Measurements from ENCODE around the gene DLGAP1. TPM values are rescaled to one million over a fixed set of nuclear protein-coding genes. Genes with fewer than 3 reads are reported as not detected.

DLGAP1 gene
- total RNA-seq, 1 donor from 2014 or later = 0.05 TPM

GRCh38 chr18:3784949-3785348, 670.2 kb downstream of the DLGAP1 start:
- Mint-ChIP-seq H3K4me1 (ENCODE audit: unreplicated experiment) (no peaks in the 10 kb centered on the region), H3K4me3 (ENCODE audit: unreplicated experiment) (no peak overlapping the region), H3K27ac (ENCODE audit: unreplicated experiment) (no peak overlapping the region), H3K27me3 (ENCODE audit: unreplicated experiment) (no peaks in the 10 kb centered on the region), H3K36me3 (ENCODE audit: unreplicated experiment) (no peaks in the 10 kb centered on the region), H3K9me3 (ENCODE audit: unreplicated experiment) (peaks cover 6% of the 10 kb centered on the region)
- DNase-seq (ENCODE audit: extremely low spot score, unreplicated experiment) = no peak
- TF ChIP-seq CTCF (IDR thresholded peaks at IDR 0.05) = no peak

- Mint-ChIP-seq H3K4me3 (ENCODE audit: unreplicated experiment) (no peak overlapping the region), H3K27me3 (ENCODE audit: unreplicated experiment) (no peaks in the 10 kb centered on the region), H3K4me1 (ENCODE audit: unreplicated experiment) (no peaks in the 10 kb centered on the region), H3K36me3 (ENCODE audit: unreplicated experiment) (no peaks in the 10 kb centered on the region), H3K27ac (ENCODE audit: unreplicated experiment) (no peak overlapping the region), H3K9me3 (ENCODE audit: unreplicated experiment) (peaks cover 6% of the 10 kb centered on the region)
- no peak for TF ChIP-seq CTCF (IDR thresholded peaks at IDR 0.05)
- no peak for DNase-seq (ENCODE audit: extremely low spot score, unreplicated experiment)
Measured at GRCh38 chr18:3782901-3783300, 672.2 kb downstream of the DLGAP1 start.

- no peak overlapping the region for H3K4me3 Mint-ChIP-seq (ENCODE audit: unreplicated experiment)
- H3K36me3 Mint-ChIP-seq (ENCODE audit: unreplicated experiment) = no peaks in the 10 kb centered on the region
- DNase-seq (ENCODE audit: extremely low spot score, unreplicated experiment) = no peak
- no peaks in the 10 kb centered on the region for H3K9me3 Mint-ChIP-seq (ENCODE audit: unreplicated experiment)
- no peaks in the 10 kb centered on the region for H3K4me1 Mint-ChIP-seq (ENCODE audit: unreplicated experiment)
- no peak for TF ChIP-seq CTCF (IDR thresholded peaks at IDR 0.05)
- no peak overlapping the region for H3K27ac Mint-ChIP-seq (ENCODE audit: unreplicated experiment)
- H3K27me3 Mint-ChIP-seq (ENCODE audit: unreplicated experiment) = no peaks in the 10 kb centered on the region
Measured at GRCh38 chr18:3777719-3778118, 677.4 kb downstream of the DLGAP1 start.

GRCh38 chr18:3777122-3777521, 678.0 kb downstream of the DLGAP1 start:
- no peak for DNase-seq (ENCODE audit: extremely low spot score, unreplicated experiment)
- peaks cover 1% of the 10 kb centered on the region for H3K4me1 Mint-ChIP-seq (ENCODE audit: unreplicated experiment)
- H3K27me3 Mint-ChIP-seq (ENCODE audit: unreplicated experiment) = no peaks in the 10 kb centered on the region
- no peaks in the 10 kb centered on the region for H3K36me3 Mint-ChIP-seq (ENCODE audit: unreplicated experiment)
- no peak overlapping the region for H3K4me3 Mint-ChIP-seq (ENCODE audit: unreplicated experiment)
- H3K9me3 Mint-ChIP-seq (ENCODE audit: unreplicated experiment) = no peaks in the 10 kb centered on the region
- no peak overlapping the region for H3K27ac Mint-ChIP-seq (ENCODE audit: unreplicated experiment)
- TF ChIP-seq CTCF (IDR thresholded peaks at IDR 0.05) = no peak

- TF ChIP-seq CTCF (IDR thresholded peaks at IDR 0.05) = no peak
- Mint-ChIP-seq H3K27ac (ENCODE audit: unreplicated experiment) (no peak overlapping the region), H3K4me3 (ENCODE audit: unreplicated experiment) (no peak overlapping the region), H3K36me3 (ENCODE audit: unreplicated experiment) (no peaks in the 10 kb centered on the region), H3K9me3 (ENCODE audit: unreplicated experiment) (no peaks in the 10 kb centered on the region), H3K27me3 (ENCODE audit: unreplicated experiment) (peaks cover 2% of the 10 kb centered on the region), H3K4me1 (ENCODE audit: unreplicated experiment) (peaks cover 12% of the 10 kb centered on the region)
- DNase-seq (ENCODE audit: extremely low spot score, unreplicated experiment) = no peak
Measured at GRCh38 chr18:3775996-3776395, 679.1 kb downstream of the DLGAP1 start.
